ENCODE data around the gene EMX1.

DNA sequence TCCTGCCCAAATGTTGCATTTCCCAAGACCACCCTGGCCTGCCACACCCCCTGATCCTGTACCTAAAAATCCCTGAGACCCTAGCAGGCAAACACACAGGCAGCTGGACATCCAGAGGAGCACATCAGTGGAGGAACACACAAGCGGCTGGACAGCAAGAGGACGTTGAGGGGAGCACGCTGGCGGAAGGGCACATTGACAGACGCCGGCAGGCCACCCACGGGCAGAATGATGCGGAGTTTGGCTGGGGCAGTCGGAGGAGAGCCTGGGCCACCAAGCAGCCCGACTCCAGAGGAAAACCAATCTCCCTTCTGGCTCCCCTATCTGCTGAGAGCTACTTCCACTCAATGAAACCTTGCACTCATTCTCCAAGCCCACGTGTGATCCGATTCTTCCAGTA, 47.7 kb downstream of the EMX1 start:
- no peak for TF ChIP-seq POLR2A (IDR thresholded peaks at IDR 0.05; ENCODE audit: low read length)
- no peak for TF ChIP-seq GATA1 (IDR thresholded peaks at IDR 0.05; ENCODE audit: low read depth, low read length)

All from erythroblast (primary cell).